ENCODE data around the gene COX18.

- TF ChIP-seq POLR2AphosphoS5 (IDR thresholded peaks at IDR 0.05; ENCODE audit: borderline replicate concordance, low read depth, low read length) (no peak), EZH2 (IDR thresholded peaks at IDR 0.05) (no peak), FOXP2 (optimal IDR thresholded peaks at IDR 0.05; ENCODE audit: control extremely low read depth, extremely low read length, insufficient read depth) (no peak)
Measured at GRCh38 chr4:73109493-73109892, 40.0 kb upstream of the COX18 start.

Data from SK-N-MC (cell line).